Measurements from ENCODE around the gene LRRC25. TPM values are rescaled to one million over a fixed set of nuclear protein-coding genes. Genes with fewer than 3 reads are reported as not detected.
"Not testable (repeated sequence)": the region's sequence is repeated elsewhere in the genome, so short reads cannot be mapped to it uniquely, and the experiment has no call there.

The LRRC25 gene
- total and polyA plus RNA-seq, 10 of the 15 experiments (the other 5 are each of a cell fraction or from before 2014, with no cell fraction given) = 0.38 to 2.9 (median 1.2) TPM

- in situ Hi-C loops (cut with MboI) = no loop called here
- ATAC-seq = no peak
- Histone ChIP-seq H3K27ac (ENCODE audit: control insufficient read depth, insufficient read depth) (no peak overlapping the region), H3K9me3 (replicated peaks; ENCODE audit: control insufficient read depth, insufficient read depth, low read length) (no peaks in the 10 kb centered on the region; the same call in 2 of the 3 replicates), H3K4me3 (no peak overlapping the region), H3K4me2 (ENCODE audit: control insufficient read depth, insufficient read depth) (no peak overlapping the region), H3K79me2 (ENCODE audit: control insufficient read depth, insufficient read depth, low read length) (no peaks in the 10 kb centered on the region), H2AFZ (ENCODE audit: control insufficient read depth, low read depth, low read length) (no peak overlapping the region), H3K36me3 (ENCODE audit: control insufficient read depth in 2 of 2, insufficient read depth in 2 of 2, low read length in 1 of 2) (no peaks in the 10 kb centered on the region), H4K20me1 (ENCODE audit: control insufficient read depth, insufficient read depth) (no peaks in the 10 kb centered on the region), H3K27me3 (replicated peaks in 1 of 2; ENCODE audit: control insufficient read depth in 2 of 2, insufficient read depth in 2 of 2, low read length in 1 of 2) (peaks cover 0 to 3% of the 10 kb centered on the region in 2 experiments; a peak in 3 of 4 replicates), H3K4me1 (ENCODE audit: control insufficient read depth, insufficient read depth, low read length) (peaks cover 8% of the 10 kb centered on the region), H3K9ac (ENCODE audit: control insufficient read depth, insufficient read depth, low read length) (no peak overlapping the region)
- no peak for DNase-seq (ENCODE audit: low read depth, low spot score)
- SMC1A ChIA-PET (ENCODE audit: uncharacterized antibody, unreplicated experiment) = interaction anchor here (2.1 kb wide), 1 partner anchor 17 kb away, joined by 4 read pairs; no protein-coding TSS in a partner anchor
- RAD21 ChIA-PET (ENCODE audit: unreplicated experiment) = no interaction called here
- CTCF ChIA-PET = interaction anchor here (0.7 to 1.6 kb wide), 5 partner anchors 24 to 160 kb away, joined by 3 to 5 read pairs (median 5); no protein-coding TSS in a partner anchor
- intact Hi-C loops (cut with micrococcal nuclease; ENCODE audit: unreplicated experiment) = no loop called here
- BruUV-seq (replicated peaks) = no TSS peak
- WGBS (ENCODE audit: insufficient coverage, insufficient replicate concordance, low lambda C conversion rate, missing lambda C conversion rate) = 67% methylated on average over 7 of the region's 7 CpGs
- POLR2A ChIA-PET = no interaction called here
- no peak for TF ChIP-seq MYB (IDR thresholded peaks at IDR 0.05; ENCODE audit: borderline replicate concordance, low read depth, low read length)
- TF ChIP-seq ZBTB40 (IDR thresholded peaks at IDR 0.05; ENCODE audit: borderline replicate concordance) = no peak
- TF ChIP-seq SUZ12 (IDR thresholded peaks at IDR 0.05; ENCODE audit: unreplicated experiment) = no peak
- TF ChIP-seq CBFB (IDR thresholded peaks at IDR 0.05; ENCODE audit: low read depth) = no peak
- no peak for TF ChIP-seq TCF12 (IDR thresholded peaks at IDR 0.05; ENCODE audit: low read depth, low read length)
- TF ChIP-seq SP1 (IDR thresholded peaks at IDR 0.05; ENCODE audit: low read depth, low read length) = no peak
- TF ChIP-seq SREBF1 (IDR thresholded peaks at IDR 0.05; ENCODE audit: low read length) = no peak
- no peak for TF ChIP-seq JUNB (IDR thresholded peaks at IDR 0.05)
- TF ChIP-seq DPF2 (IDR thresholded peaks at IDR 0.05) = no peak
- TF ChIP-seq FOXK2 (IDR thresholded peaks at IDR 0.05) = no peak
- TF ChIP-seq ATF7 (IDR thresholded peaks at IDR 0.05; ENCODE audit: low read depth) = no peak
- no peak for TF ChIP-seq CBX5 (IDR thresholded peaks at IDR 0.05; ENCODE audit: low read depth)
- TF ChIP-seq IKZF1 (conservative IDR thresholded peaks at IDR 0.05) = no peak
- no peak for TF ChIP-seq FOXM1 (IDR thresholded peaks at IDR 0.05; ENCODE audit: low read depth, low read length)
- TF ChIP-seq HDGF (IDR thresholded peaks at IDR 0.05) = no peak
- no peak for TF ChIP-seq TBL1XR1 (IDR thresholded peaks at IDR 0.05; ENCODE audit: low read depth, low read length)
- no peak for TF ChIP-seq SUPT20H (IDR thresholded peaks at IDR 0.05; ENCODE audit: borderline replicate concordance, control insufficient read depth, low read depth, low read length)
- no peak for FAIRE-seq
Measured at GRCh38 chr19:18384775-18385174, 12.6 kb downstream of the LRRC25 start.

- ChIA-PET POLR2A (interaction anchor here (0.6 kb wide), 1 partner anchor 447 kb away, joined by 5 read pairs; no protein-coding TSS in a partner anchor), CTCF (interaction anchor here (0.7 to 1.7 kb wide), 4 partner anchors 24 to 94 kb away, joined by 3 to 4 read pairs (median 3); no protein-coding TSS in a partner anchor)
- SMC1A ChIA-PET (ENCODE audit: uncharacterized antibody, unreplicated experiment); H3K9ac ChIP-seq (ENCODE audit: control insufficient read depth, insufficient read depth, low read length); RAD21 ChIA-PET (ENCODE audit: unreplicated experiment); H3K4me3 ChIP-seq; BruUV-seq (replicated peaks); H3K79me2 ChIP-seq (ENCODE audit: control insufficient read depth, insufficient read depth, low read length); H3K4me2 ChIP-seq (ENCODE audit: control insufficient read depth, insufficient read depth); H3K9me3 ChIP-seq (replicated peaks; ENCODE audit: control insufficient read depth, insufficient read depth, low read length); in situ Hi-C loops (cut with MboI); DNase-seq (ENCODE audit: low read depth, low spot score); H4K20me1 ChIP-seq (ENCODE audit: control insufficient read depth, insufficient read depth); H3K27me3 ChIP-seq (replicated peaks in 1 of 2; ENCODE audit: control insufficient read depth in 2 of 2, insufficient read depth in 2 of 2, low read length in 1 of 2); H3K4me1 ChIP-seq (ENCODE audit: control insufficient read depth, insufficient read depth, low read length); ATAC-seq; FAIRE-seq; H2AFZ ChIP-seq (ENCODE audit: control insufficient read depth, low read depth, low read length); intact Hi-C loops (cut with micrococcal nuclease; ENCODE audit: unreplicated experiment); H3K36me3 ChIP-seq (ENCODE audit: control insufficient read depth in 2 of 2, insufficient read depth in 2 of 2, low read length in 1 of 2); H3K27ac ChIP-seq (ENCODE audit: control insufficient read depth, insufficient read depth): not testable (repeated sequence)
- WGBS (ENCODE audit: insufficient coverage, insufficient replicate concordance, low lambda C conversion rate, missing lambda C conversion rate) = 29% methylated on average over 10 of the region's 11 CpGs
Measured at GRCh38 chr19:18383622-18384021, 13.8 kb downstream of the LRRC25 start.
